ENCODE data around the gene SEMA4D. TPM values are rescaled to one million over a fixed set of nuclear protein-coding genes. Genes with fewer than 3 reads are reported as not detected.

The SEMA4D gene
- total and polyA plus RNA-seq, 10 donors: 23.0 to 193 (median 157) TPM

- WGBS, 5 donors: 88 to 93% (median 89%) methylated on average over 6 to 8 of the region's 8 CpGs
- H3K4me1 ChIP-seq: peaks cover 2 to 67% (median 23%) of the 10 kb centered on the region in 6 donors
- TF ChIP-seq, protein P1, sequence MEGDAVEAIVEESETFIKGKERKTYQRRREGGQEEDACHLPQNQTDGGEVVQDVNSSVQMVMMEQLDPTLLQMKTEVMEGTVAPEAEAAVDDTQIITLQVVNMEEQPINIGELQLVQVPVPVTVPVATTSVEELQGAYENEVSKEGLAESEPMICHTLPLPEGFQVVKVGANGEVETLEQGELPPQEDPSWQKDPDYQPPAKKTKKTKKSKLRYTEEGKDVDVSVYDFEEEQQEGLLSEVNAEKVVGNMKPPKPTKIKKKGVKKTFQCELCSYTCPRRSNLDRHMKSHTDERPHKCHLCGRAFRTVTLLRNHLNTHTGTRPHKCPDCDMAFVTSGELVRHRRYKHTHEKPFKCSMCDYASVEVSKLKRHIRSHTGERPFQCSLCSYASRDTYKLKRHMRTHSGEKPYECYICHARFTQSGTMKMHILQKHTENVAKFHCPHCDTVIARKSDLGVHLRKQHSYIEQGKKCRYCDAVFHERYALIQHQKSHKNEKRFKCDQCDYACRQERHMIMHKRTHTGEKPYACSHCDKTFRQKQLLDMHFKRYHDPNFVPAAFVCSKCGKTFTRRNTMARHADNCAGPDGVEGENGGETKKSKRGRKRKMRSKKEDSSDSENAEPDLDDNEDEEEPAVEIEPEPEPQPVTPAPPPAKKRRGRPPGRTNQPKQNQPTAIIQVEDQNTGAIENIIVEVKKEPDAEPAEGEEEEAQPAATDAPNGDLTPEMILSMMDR (IDR thresholded peaks at IDR 0.05 in 8 of 11, conservative IDR thresholded peaks at IDR 0.05 in 3 of 11): no peak
- no peak for TF ChIP-seq POLR2A (IDR thresholded peaks at IDR 0.05)
- no peak for TF ChIP-seq POLR2AphosphoS5 (IDR thresholded peaks at IDR 0.05)
Observed at GRCh38 chr9:89357331-89358197, 140.3 kb downstream of the SEMA4D start.

GRCh38 chr9:89356782-89357181, 141.1 kb downstream of the SEMA4D start:
- peaks cover 10 to 67% (median 29%) of the 10 kb centered on the region in 6 donors for H3K4me1 ChIP-seq
- intact Hi-C loops (cut with DNase I; ENCODE audit: low total_unique reads): no loop called here
- no peak for DNase-seq
- H3K9me3 ChIP-seq: no peaks in the 10 kb centered on the region
- no peak overlapping the region for H3K27ac ChIP-seq
- H3K36me3 ChIP-seq: peaks cover 5 to 100% (median 92%) of the 10 kb centered on the region in 6 donors
- no peak overlapping the region for H3K4me3 ChIP-seq
- 80 to 100% (median 94%) methylated on average over 2 of the region's 2 CpGs for WGBS, 5 donors
- TF ChIP-seq POLR2AphosphoS5 (IDR thresholded peaks at IDR 0.05) (no peak), POLR2A (IDR thresholded peaks at IDR 0.05) (no peak)
- TF ChIP-seq, protein P1 (IDR thresholded peaks at IDR 0.05 in 8 of 11, conservative IDR thresholded peaks at IDR 0.05 in 3 of 11): no peak
- no peaks in the 10 kb centered on the region for H3K27me3 ChIP-seq (replicated peaks in 1 of 7)

More at GRCh38 chr9:89357331-89358197, 140.3 kb downstream of the SEMA4D start:
- peaks cover 5 to 100% (median 94%) of the 10 kb centered on the region in 6 donors for H3K36me3 ChIP-seq
- intact Hi-C loops (cut with DNase I; ENCODE audit: low total_unique reads): no loop called here
- no peak overlapping the region for H3K4me3 ChIP-seq
- H3K27ac ChIP-seq: peak overlapping the region in 3 of 8 donors; percentile 45 to 79 (median 74)
- no peaks in the 10 kb centered on the region for H3K9me3 ChIP-seq
- DNase-seq: no peak
- no peaks in the 10 kb centered on the region for H3K27me3 ChIP-seq (replicated peaks in 1 of 7)

DNA sequence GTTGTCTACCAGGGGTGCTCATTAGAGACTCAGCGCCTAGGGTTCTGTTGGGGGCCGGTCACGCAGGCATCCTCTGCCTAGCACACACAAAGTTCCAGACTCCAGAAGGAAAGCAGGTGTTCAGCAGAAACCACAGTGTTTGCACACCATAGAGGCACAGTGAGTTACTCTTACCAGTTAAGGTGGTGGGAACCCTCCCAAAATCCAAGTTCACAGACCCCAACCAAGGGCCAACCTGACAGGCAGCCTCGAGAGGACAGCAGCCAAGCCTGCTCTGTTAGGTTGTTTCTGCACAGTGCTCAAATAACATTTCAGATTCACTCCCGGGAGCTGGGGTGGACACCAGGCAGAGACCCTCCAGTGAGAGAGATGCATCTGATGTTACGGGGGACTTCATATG, 143.4 kb downstream of the SEMA4D start:
- 96 to 99% (median 97%) methylated on average over 6 of the region's 6 CpGs for WGBS, 5 donors
- Histone ChIP-seq H3K27me3 (replicated peaks in 1 of 7) (no peaks in the 10 kb centered on the region), H3K27ac (peak overlapping the region in 4 of 8 donors; percentile 46 to 77 (median 61)), H3K36me3 (peaks cover 5 to 100% (median 94%) of the 10 kb centered on the region in 6 donors), H3K4me1 (peaks cover 11 to 58% (median 30%) of the 10 kb centered on the region in 6 donors), H3K9me3 (no peaks in the 10 kb centered on the region), H3K4me3 (no peak overlapping the region)
- TF ChIP-seq, protein P1 (IDR thresholded peaks at IDR 0.05 in 8 of 11, conservative IDR thresholded peaks at IDR 0.05 in 3 of 11): no peak
- TF ChIP-seq POLR2AphosphoS5 (IDR thresholded peaks at IDR 0.05): no peak
- TF ChIP-seq POLR2A (IDR thresholded peaks at IDR 0.05): no peak
- intact Hi-C loops (cut with DNase I; ENCODE audit: low total_unique reads): no loop called here
- no peak for DNase-seq

- H3K4me1 ChIP-seq: peaks cover 11 to 54% (median 27%) of the 10 kb centered on the region in 6 donors
- DNase-seq: no peak
- H3K36me3 ChIP-seq: peaks cover 5 to 100% (median 94%) of the 10 kb centered on the region in 6 donors
- WGBS, 5 donors: 78 to 90% (median 85%) methylated on average over 3 of the region's 3 CpGs
- no peak overlapping the region for H3K4me3 ChIP-seq
- H3K27ac ChIP-seq: peak overlapping the region in 5 of 8 donors; percentile 46 to 77 (median 68)
- H3K27me3 ChIP-seq (replicated peaks in 1 of 7): no peaks in the 10 kb centered on the region
- TF ChIP-seq, protein P1 (IDR thresholded peaks at IDR 0.05 in 8 of 11, conservative IDR thresholded peaks at IDR 0.05 in 3 of 11): peak in 8 of 11 experiments; percentile 16 to 43 (median 32)
- peak in 1 of 3 donors; percentile 8 for TF ChIP-seq POLR2AphosphoS5 (IDR thresholded peaks at IDR 0.05)
- no peak for TF ChIP-seq POLR2A (IDR thresholded peaks at IDR 0.05)
- intact Hi-C loops (cut with DNase I; ENCODE audit: low total_unique reads): no loop called here
- no peaks in the 10 kb centered on the region for H3K9me3 ChIP-seq
Observed at GRCh38 chr9:89353989-89354388, 143.9 kb downstream of the SEMA4D start.

Measured in spleen (tissue), 11 donors.